SK-N-SH (cell line): ENCODE results near the gene RELN. TPM values are rescaled to one million over a fixed set of nuclear protein-coding genes. Genes with fewer than 3 reads are reported as not detected.

Experiments used
- CTCF ChIA-PET: fragments of 300-600, 350-600 bp; formaldehyde crosslinking; extraction: SDS; loops from one replicate; lab custom pipeline; 2021; lab: Yijun Ruan, JAX
- POLR2A ChIA-PET: fragments of 350-600 bp; sonication (Branson Sonifier 250); formaldehyde crosslinking; extraction: SDS; loops from one replicate; lab custom pipeline; 2020; ENCODE audit warnings: antibody characterized with exemption, inconsistent platforms; lab: Yijun Ruan, JAX
- DNase-seq: peaks from one replicate; pipeline ENCODE4 v3.0.0; 2012
- H2AFZ ChIP-seq: fragments of 200-600 bp; sonication (generic); 2 replicates; pipeline ENCODE4 v1.8.1; 2016; ENCODE audit warnings: antibody characterized with exemption, mild to moderate bottlenecking, low read depth
- H3F3A ChIP-seq: fragments of 200-600 bp; sonication (generic); replicated peaks from 2 replicates; pipeline ENCODE3; 2016; ENCODE audit warnings: antibody characterized with exemption, mild to moderate bottlenecking; ENCODE audit not compliant: insufficient read depth
- H3K27ac ChIP-seq, 2 experiments: fragments of 200-500 bp in 1 of 2; fragments of 200-600 bp in 1 of 2; sonication (Bioruptor generic) in 1 of 2; sonication (generic), shearing (Covaris generic) in 1 of 2; 2 replicates each; pipeline versions ENCODE4 v1.5.1 to v1.6.1; 2014 to 2016; ENCODE audit warnings: low read depth in 2 of 2, inconsistent platforms in 1 of 2, low read length in 1 of 2, mild to moderate bottlenecking in 1 of 2, mixed read lengths in 1 of 2
- H3K27me3 ChIP-seq: fragments of 200-600 bp; sonication (generic), shearing (Covaris generic); 2 replicates; pipeline ENCODE4 v1.6.1; 2016; ENCODE audit warnings: mixed run types; ENCODE audit not compliant: insufficient read depth
- H3K36me3 ChIP-seq, 2 experiments: fragments of 200-500 bp in 1 of 2; fragments of 200-600 bp in 1 of 2; sonication (Bioruptor generic) in 1 of 2; sonication (generic) in 1 of 2; replicated peaks in 1 of 2; 2 replicates each; pipeline versions ENCODE3 to v1.5.1; 2014 to 2016; ENCODE audit warnings: low read length in 1 of 2, mild to moderate bottlenecking in 1 of 2; ENCODE audit not compliant: insufficient read depth in 2 of 2, control insufficient read depth in 1 of 2
- H3K4me1 ChIP-seq, 2 experiments: fragments of 200-500 bp in 1 of 2; fragments of 200-600 bp in 1 of 2; sonication (Bioruptor generic) in 1 of 2; sonication (generic), shearing (Covaris generic) in 1 of 2; 2 replicates each; pipeline versions ENCODE4 v1.5.1 to v1.6.1; 2014 to 2016; ENCODE audit warnings: low read depth in 1 of 2, low read length in 1 of 2, mixed run types in 1 of 2; ENCODE audit not compliant: insufficient read depth in 2 of 2, control insufficient read depth in 1 of 2
- H3K4me2 ChIP-seq: fragments of 200-600 bp; sonication (generic), shearing (Covaris generic); 2 replicates; pipeline ENCODE4 v1.6.1; 2017; ENCODE audit warnings: mixed run types
- H3K4me3 ChIP-seq, 2 experiments: fragments of 200-500 bp in 1 of 2; fragments of 200-600 bp in 1 of 2; sonication (Bioruptor generic) in 1 of 2; sonication (generic), shearing (Covaris generic) in 1 of 2; 2 replicates each; pipeline versions ENCODE4 v1.5.1 to v1.8.1; 2014 to 2016; ENCODE audit warnings: low read depth in 2 of 2, inconsistent platforms in 1 of 2, low read length in 1 of 2, mild to moderate bottlenecking in 1 of 2, mixed read lengths in 1 of 2, moderate library complexity in 1 of 2
- H3K79me2 ChIP-seq: fragments of 200-600 bp; sonication (generic); 2 replicates; pipeline ENCODE4 v1.8.1; 2017; ENCODE audit warnings: mild to moderate bottlenecking; ENCODE audit not compliant: insufficient read depth
- H3K9ac ChIP-seq: fragments of 200-600 bp; sonication (generic); 2 replicates; pipeline ENCODE4 v1.6.1; 2017; ENCODE audit warnings: mixed run types
- H3K9me2 ChIP-seq: fragments of 200-600 bp; sonication (generic); 2 replicates; pipeline ENCODE4 v1.6.1; 2017; ENCODE audit warnings: mixed run types
- H3K9me3 ChIP-seq: fragments of 200-600 bp; sonication (generic); 2 replicates; pipeline ENCODE4 v1.6.1; 2017; ENCODE audit warnings: mixed run types, mild to moderate bottlenecking, moderate library complexity
- H4K20me1 ChIP-seq: fragments of 200-600 bp; sonication (generic); 2 replicates; pipeline ENCODE4 v1.6.1; 2017; ENCODE audit warnings: mild to moderate bottlenecking, mixed run types; ENCODE audit not compliant: insufficient read depth
- EZH2phosphoT487 ChIP-seq: fragments of 200-600 bp; sonication (generic); IDR thresholded peaks from 2 replicates; pipeline ENCODE4 v1.6.1; 2017; ENCODE audit warnings: low read depth, mixed run types, mild to moderate bottlenecking, antibody characterized with exemption, moderate library complexity, borderline replicate concordance
- FOSL2 ChIP-seq: IDR thresholded peaks from 2 replicates; pipeline ENCODE4 v1.4.0; 2012; ENCODE audit warnings: low read depth, mild to moderate bottlenecking, moderate library complexity, borderline replicate concordance
- FOXJ3 ChIP-seq: sonication (generic); formaldehyde crosslinking; IDR thresholded peaks from 2 replicates; pipeline ENCODE4 v1.5.1; 2020; ENCODE audit warnings: mild to moderate bottlenecking, missing genetic modification reagents
- GATA2 ChIP-seq: sonication (generic); formaldehyde crosslinking; IDR thresholded peaks from 2 replicates; pipeline ENCODE4 v1.5.0; 2020; ENCODE audit warnings: mild to moderate bottlenecking, missing genetic modification reagents
- JUND ChIP-seq: IDR thresholded peaks from 2 replicates; pipeline ENCODE4 v1.4.0; 2012
- MAX ChIP-seq: IDR thresholded peaks from 2 replicates; pipeline ENCODE4 v1.4.0; 2012; ENCODE audit warnings: low read depth
- MEF2A ChIP-seq: IDR thresholded peaks from 2 replicates; pipeline ENCODE4 v1.4.0; 2012; ENCODE audit warnings: low read depth, borderline replicate concordance
- NFIC ChIP-seq: IDR thresholded peaks from 2 replicates; pipeline ENCODE4 v1.4.0; 2012; ENCODE audit warnings: borderline replicate concordance
- PBX3 ChIP-seq: IDR thresholded peaks from 2 replicates; pipeline ENCODE4; 2012
- POLR2AphosphoS5 ChIP-seq: IDR thresholded peaks from 2 replicates; pipeline ENCODE4 v1.6.1; 2012; ENCODE audit warnings: low read depth, low read length
- RAD21 ChIP-seq: IDR thresholded peaks from 2 replicates; pipeline ENCODE4 v1.6.1; 2012; ENCODE audit warnings: mild to moderate bottlenecking, low read length
- RXRA ChIP-seq: IDR thresholded peaks from 2 replicates; pipeline ENCODE4 v1.4.0; 2012; ENCODE audit warnings: low read depth, mild to moderate bottlenecking, borderline replicate concordance
- TCF12 ChIP-seq: IDR thresholded peaks from 2 replicates; pipeline ENCODE4 v1.4.0; 2012
- TEAD4 ChIP-seq: IDR thresholded peaks from 2 replicates; pipeline ENCODE4 v1.4.0; 2012; ENCODE audit warnings: mild to moderate bottlenecking, borderline replicate concordance; ENCODE audit not compliant: insufficient read depth
- YY1 ChIP-seq: IDR thresholded peaks from 2 replicates; pipeline ENCODE4 v1.4.0; 2012; ENCODE audit warnings: low read depth, mild to moderate bottlenecking
- WGBS: methylation state at CpG from one replicate; pipeline ENCODE4 v1.1.6; 2017; ENCODE audit warnings: low lambda C conversion rate; 5-methylcytosine and 5-hydroxymethylcytosine counted together
- polyA plus RNA-seq, 3 experiments: library from polyadenylated mRNA; depleted of rRNA; stranded (reverse); fragments of >200 nt; gene quantifications; 2 replicates each; pipeline ENCODE4 v1.2.3, GENCODE V29; 2012
- TF ChIP-seq, protein P1 (sequence below): fragments of 200-600 bp; sonication (generic); IDR thresholded peaks from 2 replicates; pipeline ENCODE4 v1.6.1; 2017; ENCODE audit warnings: antibody characterized with exemption, mild to moderate bottlenecking, moderate library complexity
- TF ChIP-seq, protein P2 (sequence below): IDR thresholded peaks from 2 replicates; pipeline ENCODE4 v1.4.0; 2012; ENCODE audit warnings: low read depth, borderline replicate concordance
- TF ChIP-seq, protein P3 (sequence below): fragments of 150-350 bp; IDR thresholded peaks from 2 replicates; pipeline ENCODE4 v1.6.1; 2016; ENCODE audit warnings: mild to moderate bottlenecking, low read depth, low read length

RELN gene
- polyA plus RNA-seq, 1 of the 3 experiments (the other 2 are of a cell fraction) = 0.02 TPM

DNA sequence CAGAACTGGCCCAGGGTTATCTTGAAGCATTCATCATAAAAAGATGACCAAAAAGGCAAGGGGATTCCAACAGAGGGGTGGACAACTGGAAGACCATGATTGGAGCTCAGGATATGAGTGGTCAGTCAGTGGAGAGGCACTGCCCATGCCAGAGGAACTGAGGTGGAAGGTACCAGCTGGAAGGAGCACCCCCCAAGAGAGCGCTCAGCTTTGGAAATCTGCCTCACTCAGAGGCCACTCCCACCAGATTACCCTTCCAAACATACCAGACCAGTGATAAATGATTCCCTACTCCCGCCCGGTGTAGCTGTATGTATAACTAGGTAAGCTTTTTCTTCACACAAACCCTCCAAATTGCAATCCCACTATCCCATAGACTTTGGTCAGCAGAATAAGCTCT, 286.5 kb downstream of the RELN start:
- Histone ChIP-seq H3K27ac (no peak overlapping the region), H3K9ac (no peak overlapping the region), H3K4me1 (no peaks in the 10 kb centered on the region; a peak in 1 of 4 replicates), H3K9me3 (no peaks in the 10 kb centered on the region), H3K27me3 (no peaks in the 10 kb centered on the region), H3F3A (no peaks in the 10 kb centered on the region), H3K36me3 (no peaks in the 10 kb centered on the region), H3K4me3 (no peak overlapping the region), H3K79me2 (no peaks in the 10 kb centered on the region), H2AFZ (no peak overlapping the region), H3K9me2 (no peaks in the 10 kb centered on the region), H3K4me2 (no peak overlapping the region), H4K20me1 (no peaks in the 10 kb centered on the region)
- POLR2A ChIA-PET = no interaction called here
- CTCF ChIA-PET = interaction anchor here (1.1 to 1.9 kb wide), 2 partner anchors 10 to 13 kb away, joined by 3 to 4 read pairs; no protein-coding TSS in a partner anchor
- 72% methylated on average over 3 of the region's 3 CpGs for WGBS
- TF ChIP-seq MEF2A = no peak
- TF ChIP-seq, protein P1, sequence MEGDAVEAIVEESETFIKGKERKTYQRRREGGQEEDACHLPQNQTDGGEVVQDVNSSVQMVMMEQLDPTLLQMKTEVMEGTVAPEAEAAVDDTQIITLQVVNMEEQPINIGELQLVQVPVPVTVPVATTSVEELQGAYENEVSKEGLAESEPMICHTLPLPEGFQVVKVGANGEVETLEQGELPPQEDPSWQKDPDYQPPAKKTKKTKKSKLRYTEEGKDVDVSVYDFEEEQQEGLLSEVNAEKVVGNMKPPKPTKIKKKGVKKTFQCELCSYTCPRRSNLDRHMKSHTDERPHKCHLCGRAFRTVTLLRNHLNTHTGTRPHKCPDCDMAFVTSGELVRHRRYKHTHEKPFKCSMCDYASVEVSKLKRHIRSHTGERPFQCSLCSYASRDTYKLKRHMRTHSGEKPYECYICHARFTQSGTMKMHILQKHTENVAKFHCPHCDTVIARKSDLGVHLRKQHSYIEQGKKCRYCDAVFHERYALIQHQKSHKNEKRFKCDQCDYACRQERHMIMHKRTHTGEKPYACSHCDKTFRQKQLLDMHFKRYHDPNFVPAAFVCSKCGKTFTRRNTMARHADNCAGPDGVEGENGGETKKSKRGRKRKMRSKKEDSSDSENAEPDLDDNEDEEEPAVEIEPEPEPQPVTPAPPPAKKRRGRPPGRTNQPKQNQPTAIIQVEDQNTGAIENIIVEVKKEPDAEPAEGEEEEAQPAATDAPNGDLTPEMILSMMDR = no peak
- no peak for TF ChIP-seq FOSL2
- TF ChIP-seq GATA2 (CRISPR knock-in tag) = no peak
- no peak for TF ChIP-seq TCF12
- TF ChIP-seq RAD21 = no peak
- TF ChIP-seq POLR2AphosphoS5 = no peak
- TF ChIP-seq MAX = no peak
- no peak for TF ChIP-seq FOXJ3
- no peak for TF ChIP-seq TEAD4
- TF ChIP-seq RXRA = no peak
- TF ChIP-seq, protein P2, sequence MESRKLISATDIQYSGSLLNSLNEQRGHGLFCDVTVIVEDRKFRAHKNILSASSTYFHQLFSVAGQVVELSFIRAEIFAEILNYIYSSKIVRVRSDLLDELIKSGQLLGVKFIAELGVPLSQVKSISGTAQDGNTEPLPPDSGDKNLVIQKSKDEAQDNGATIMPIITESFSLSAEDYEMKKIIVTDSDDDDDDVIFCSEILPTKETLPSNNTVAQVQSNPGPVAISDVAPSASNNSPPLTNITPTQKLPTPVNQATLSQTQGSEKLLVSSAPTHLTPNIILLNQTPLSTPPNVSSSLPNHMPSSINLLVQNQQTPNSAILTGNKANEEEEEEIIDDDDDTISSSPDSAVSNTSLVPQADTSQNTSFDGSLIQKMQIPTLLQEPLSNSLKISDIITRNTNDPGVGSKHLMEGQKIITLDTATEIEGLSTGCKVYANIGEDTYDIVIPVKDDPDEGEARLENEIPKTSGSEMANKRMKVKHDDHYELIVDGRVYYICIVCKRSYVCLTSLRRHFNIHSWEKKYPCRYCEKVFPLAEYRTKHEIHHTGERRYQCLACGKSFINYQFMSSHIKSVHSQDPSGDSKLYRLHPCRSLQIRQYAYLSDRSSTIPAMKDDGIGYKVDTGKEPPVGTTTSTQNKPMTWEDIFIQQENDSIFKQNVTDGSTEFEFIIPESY = no peak
- TF ChIP-seq YY1 = no peak
- no peak for TF ChIP-seq JUND
- TF ChIP-seq PBX3 = no peak
- no peak for TF ChIP-seq EZH2phosphoT487
- no peak for TF ChIP-seq NFIC
- TF ChIP-seq, protein P3, sequence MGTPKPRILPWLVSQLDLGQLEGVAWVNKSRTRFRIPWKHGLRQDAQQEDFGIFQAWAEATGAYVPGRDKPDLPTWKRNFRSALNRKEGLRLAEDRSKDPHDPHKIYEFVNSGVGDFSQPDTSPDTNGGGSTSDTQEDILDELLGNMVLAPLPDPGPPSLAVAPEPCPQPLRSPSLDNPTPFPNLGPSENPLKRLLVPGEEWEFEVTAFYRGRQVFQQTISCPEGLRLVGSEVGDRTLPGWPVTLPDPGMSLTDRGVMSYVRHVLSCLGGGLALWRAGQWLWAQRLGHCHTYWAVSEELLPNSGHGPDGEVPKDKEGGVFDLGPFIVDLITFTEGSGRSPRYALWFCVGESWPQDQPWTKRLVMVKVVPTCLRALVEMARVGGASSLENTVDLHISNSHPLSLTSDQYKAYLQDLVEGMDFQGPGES = no peak
- DNase-seq = no peak
